ENCODE data around the gene ZNF670.
A peak's percentile ranks its signal among the peaks of the same experiment; 100 is the strongest.

GRCh38 chr1:247104965-247105364, 26.4 kb upstream of the ZNF670 start:
- no peak for TF ChIP-seq CTCF (IDR thresholded peaks at IDR 0.05 in 8 of 11, conservative IDR thresholded peaks at IDR 0.05 in 3 of 11)
- TF ChIP-seq POLR2A (IDR thresholded peaks at IDR 0.05) = peak in 1 of 3 donors; percentile 3

Measured in spleen (tissue), 7 donors.